Suppressor macrophage treated with lipopolysaccharide for 4 hours (primary cell): ENCODE results near the gene PAK5.

Experiments used
- DNase-seq: peaks from one replicate; pipeline ENCODE4 v3.0.0-alpha.2; 2020

The PAK5 gene

GRCh38 chr20:9490161-9490560 is 348.7 kb downstream of the PAK5 start:
- DNase-seq = no peak

GRCh38 chr20:9488063-9488462 is 350.8 kb downstream of the PAK5 start:
- no peak for DNase-seq
